GM12878 (cell line): Measurements from ENCODE around the gene CBLB. TPM values are rescaled to one million over a fixed set of nuclear protein-coding genes. Genes with fewer than 3 reads are reported as not detected.

Source experiments
- ATAC-seq: fragments of 200-7000 bp; cut with Tn5 transposase; 3 replicates; pipeline ENCODE4 v1.9.1; 2020; ENCODE audit warnings: mild to moderate bottlenecking, moderate library complexity
- BruUV-seq: library from RNA; stranded (reverse); fragments of 400-500 nt; replicated peaks from 2 replicates; lab custom pipeline; 2021; lab: Mats Ljungman, UMichigan
- CTCF ChIA-PET: fragments of 300-600 bp; sonication (Branson Sonifier 250); formaldehyde crosslinking; extraction: SDS; loops from one replicate; lab custom pipeline; 2021; ENCODE audit warnings: inconsistent platforms; lab: Yijun Ruan, JAX
- POLR2A ChIA-PET: fragments of 350-600 bp; formaldehyde crosslinking; extraction: SDS; loops from one replicate; lab custom pipeline; 2021; ENCODE audit warnings: inconsistent platforms; lab: Charles Lee
- RAD21 ChIA-PET: fragments of 300-600 bp; sonication (Branson Sonifier 250); formaldehyde crosslinking; loops from one replicate; lab custom pipeline; 2023; ENCODE audit warnings: antibody characterized with exemption; ENCODE audit not compliant: unreplicated experiment; lab: Charles Lee
- SMC1A ChIA-PET: fragments of 300-600 bp; sonication (Branson Sonifier 250); formaldehyde crosslinking; loops from one replicate; lab custom pipeline; 2023; ENCODE audit not compliant: unreplicated experiment, uncharacterized antibody; lab: Charles Lee
- DNase-seq: peaks from one replicate; pipeline ENCODE4 v3.0.0-alpha.2; 2011; ENCODE audit warnings: low read depth, low spot score
- FAIRE-seq: peaks from 3 replicates; lab custom pipeline; 2011; peaks lifted over from hg19 to GRCh38; lab: Jason Lieb, UNC
- H2AFZ ChIP-seq: 2 replicates; pipeline ENCODE4 v1.6.0; 2011; ENCODE audit warnings: low read depth, low read length, control low read depth; ENCODE audit not compliant: control insufficient read depth
- H3K27ac ChIP-seq: 2 replicates; pipeline ENCODE4 v1.5.1; 2011; ENCODE audit warnings: control low read depth; ENCODE audit not compliant: control insufficient read depth, insufficient read depth
- H3K27me3 ChIP-seq, 2 experiments: replicated peaks in 1 of 2; 2 replicates each; pipeline versions ENCODE4 v1.6.0 to v1.6.1; 2011; ENCODE audit warnings: low read length in 1 of 2; ENCODE audit not compliant: control insufficient read depth in 2 of 2, insufficient read depth in 2 of 2
- H3K36me3 ChIP-seq, 2 experiments: 2 replicates each; pipeline ENCODE4 v1.5.1; 2011; ENCODE audit warnings: low read length in 1 of 2; ENCODE audit not compliant: control insufficient read depth in 2 of 2, insufficient read depth in 2 of 2
- H3K4me1 ChIP-seq: 2 replicates; pipeline ENCODE4 v1.6.1; 2011; ENCODE audit warnings: mild to moderate bottlenecking, low read length, moderate library complexity, mixed read lengths; ENCODE audit not compliant: control insufficient read depth, insufficient read depth
- H3K4me2 ChIP-seq: 2 replicates; pipeline ENCODE4 v1.6.0; 2011; ENCODE audit warnings: control low read depth; ENCODE audit not compliant: control insufficient read depth, insufficient read depth
- H3K4me3 ChIP-seq: fragments of 200-600 bp; sonication (generic); 2 replicates; pipeline ENCODE4 v1.5.1; 2016
- H3K79me2 ChIP-seq: 2 replicates; pipeline ENCODE4 v1.6.0; 2011; ENCODE audit warnings: low read length; ENCODE audit not compliant: control insufficient read depth, insufficient read depth
- H3K9ac ChIP-seq: 2 replicates; pipeline ENCODE4 v1.8.0; 2011; ENCODE audit warnings: low read length, control low read depth, mixed read lengths; ENCODE audit not compliant: control insufficient read depth, insufficient read depth
- H3K9me3 ChIP-seq: replicated peaks from 3 replicates; pipeline ENCODE4 v1.5.1; 2011; ENCODE audit warnings: mild to moderate bottlenecking, low read length; ENCODE audit not compliant: control insufficient read depth, insufficient read depth
- H4K20me1 ChIP-seq: 2 replicates; pipeline ENCODE4 v1.6.0; 2011; ENCODE audit not compliant: control insufficient read depth, insufficient read depth
- BACH1 ChIP-seq: fragments of 450-650 bp; IDR thresholded peaks from 2 replicates; pipeline ENCODE4 v1.6.1; 2017; ENCODE audit warnings: mild to moderate bottlenecking, borderline replicate concordance
- BCL11A ChIP-seq: IDR thresholded peaks from 2 replicates; pipeline ENCODE4 v1.6.1; 2011; ENCODE audit warnings: low read depth, low read length
- CHD4 ChIP-seq: fragments of 200-600 bp; sonication (generic); IDR thresholded peaks from 2 replicates; pipeline ENCODE4 v1.6.1; 2016; ENCODE audit warnings: mild to moderate bottlenecking
- DPF2 ChIP-seq: fragments of 450-650 bp; IDR thresholded peaks from 2 replicates; pipeline ENCODE4 v1.6.1; 2017; ENCODE audit warnings: mild to moderate bottlenecking
- FOS ChIP-seq: IDR thresholded peaks from 3 replicates; pipeline ENCODE4 v1.6.1; 2011; ENCODE audit warnings: borderline replicate concordance; ENCODE audit not compliant: insufficient read length; ENCODE audit errors: extremely low read depth
- HDAC2 ChIP-seq: fragments of 200-600 bp; sonication (generic); IDR thresholded peaks from 2 replicates; pipeline ENCODE4 v1.6.1; 2017
- HDAC6 ChIP-seq: fragments of 200-600 bp; sonication (generic); IDR thresholded peaks from one replicate; pipeline ENCODE4 v1.8.0; 2017; ENCODE audit warnings: antibody characterized with exemption; ENCODE audit not compliant: unreplicated experiment
- MEF2A ChIP-seq: IDR thresholded peaks from 2 replicates; pipeline ENCODE4 v1.6.1; 2011; ENCODE audit warnings: low read depth, mild to moderate bottlenecking, low read length, moderate library complexity; ENCODE audit not compliant: insufficient read depth
- PAX8 ChIP-seq: fragments of 450-650 bp; IDR thresholded peaks from 2 replicates; pipeline ENCODE4 v1.6.1; 2017; ENCODE audit warnings: mild to moderate bottlenecking, moderate library complexity
- POU2F2 ChIP-seq: IDR thresholded peaks from 3 replicates; pipeline ENCODE4 v1.6.1; 2011; ENCODE audit warnings: low read depth, mild to moderate bottlenecking, low read length, borderline replicate concordance
- RAD21 ChIP-seq: IDR thresholded peaks from 2 replicates; pipeline ENCODE4 v1.6.1; 2011; ENCODE audit warnings: mild to moderate bottlenecking, low read depth, low read length, moderate library complexity; ENCODE audit not compliant: insufficient read depth
- RBBP5 ChIP-seq: fragments of 200-600 bp; sonication (generic); conservative IDR thresholded peaks from 2 replicates; pipeline ENCODE4 v1.6.1; 2016
- SRF ChIP-seq, 2 experiments: IDR thresholded peaks; 2 replicates each; pipeline ENCODE4 v1.6.1; 2011; ENCODE audit warnings: low read depth in 2 of 2, low read length in 2 of 2, mild to moderate bottlenecking in 1 of 2, moderate library complexity in 1 of 2
- STAT3 ChIP-seq: IDR thresholded peaks from 2 replicates; pipeline ENCODE4 v1.6.1; 2011; ENCODE audit warnings: low read depth, low read length, improper control_type of control experiment
- TAF1 ChIP-seq: IDR thresholded peaks from 2 replicates; pipeline ENCODE4 v1.6.1; 2011; ENCODE audit warnings: mild to moderate bottlenecking, low read depth, low read length, borderline replicate concordance
- ZNF384 ChIP-seq: IDR thresholded peaks from 2 replicates; pipeline ENCODE4 v1.6.1; 2012; ENCODE audit warnings: low read depth, mild to moderate bottlenecking, low read length, improper control_type of control experiment, borderline replicate concordance
- WGBS: methylation state at CpG from one replicate; pipeline ENCODE4 v1.1.6; 2016; ENCODE audit warnings: low lambda C conversion rate; ENCODE audit not compliant: insufficient replicate concordance, insufficient coverage; ENCODE audit errors: missing lambda C conversion rate; 5-methylcytosine and 5-hydroxymethylcytosine counted together
- in situ Hi-C: fragments of 300-500 bp; cut with MboI; formaldehyde crosslinking; loops from 9 replicates; pipeline ENCODE4 v1.14.3; 2018; ENCODE audit warnings: mixed read lengths
- intact Hi-C: fragments of 100-400 bp; cut with micrococcal nuclease; formaldehyde crosslinking; loops from one replicate; pipeline ENCODE4 v1.14.2; 2022; ENCODE audit not compliant: unreplicated experiment
- polyA plus RNA-seq, 11 experiments: library from polyadenylated mRNA; depleted of rRNA in 4 of 11; unstranded in 6 of 11; stranded (reverse) in 5 of 11; fragments of >200 nt; fragmentation: Nextera tagmentation in 4 of 11; fragmentation: Illumina TruSeq in 1 of 11; extraction: Ambion mirVana in 4 of 11; extraction: Trizol in 1 of 11; gene quantifications; 1 replicate in 1 of 11; 2 replicates in 10 of 11; pipeline versions ENCODE4 v1.2.1 to v1.2.3, GENCODE V29; 2011 to 2016; ENCODE audit warnings: inconsistent platforms in 2 of 11, missing spikeins in 2 of 11, low read depth in 1 of 11
- total RNA-seq, 4 experiments: library from RNA; depleted of rRNA in 3 of 4; stranded (reverse); fragments of >200 nt in 3 of 4; fragmentation: Illumina TruSeq in 1 of 4; extraction: Trizol in 1 of 4; gene quantifications; 2 replicates each; pipeline versions ENCODE4 v1.2.1 to v1.2.3, GENCODE V29; 2013 to 2021
- TF ChIP-seq, protein P1 (sequence below): fragments of 450-650 bp; IDR thresholded peaks from 2 replicates; pipeline ENCODE4 v1.6.1; 2017; ENCODE audit warnings: borderline replicate concordance
- TF ChIP-seq, protein P2 (sequence below): IDR thresholded peaks from 2 replicates; pipeline ENCODE4 v1.6.1; 2011; ENCODE audit warnings: borderline replicate concordance, low read depth, mild to moderate bottlenecking, moderate library complexity, low read length; ENCODE audit not compliant: insufficient read depth, poor library complexity, severe bottlenecking

Gene CBLB
- total and polyA plus RNA-seq, 10 of the 15 experiments (the other 5 are each of a cell fraction or from before 2014, with no cell fraction given) = 17.2 to 107 (median 41.9) TPM

DNA sequence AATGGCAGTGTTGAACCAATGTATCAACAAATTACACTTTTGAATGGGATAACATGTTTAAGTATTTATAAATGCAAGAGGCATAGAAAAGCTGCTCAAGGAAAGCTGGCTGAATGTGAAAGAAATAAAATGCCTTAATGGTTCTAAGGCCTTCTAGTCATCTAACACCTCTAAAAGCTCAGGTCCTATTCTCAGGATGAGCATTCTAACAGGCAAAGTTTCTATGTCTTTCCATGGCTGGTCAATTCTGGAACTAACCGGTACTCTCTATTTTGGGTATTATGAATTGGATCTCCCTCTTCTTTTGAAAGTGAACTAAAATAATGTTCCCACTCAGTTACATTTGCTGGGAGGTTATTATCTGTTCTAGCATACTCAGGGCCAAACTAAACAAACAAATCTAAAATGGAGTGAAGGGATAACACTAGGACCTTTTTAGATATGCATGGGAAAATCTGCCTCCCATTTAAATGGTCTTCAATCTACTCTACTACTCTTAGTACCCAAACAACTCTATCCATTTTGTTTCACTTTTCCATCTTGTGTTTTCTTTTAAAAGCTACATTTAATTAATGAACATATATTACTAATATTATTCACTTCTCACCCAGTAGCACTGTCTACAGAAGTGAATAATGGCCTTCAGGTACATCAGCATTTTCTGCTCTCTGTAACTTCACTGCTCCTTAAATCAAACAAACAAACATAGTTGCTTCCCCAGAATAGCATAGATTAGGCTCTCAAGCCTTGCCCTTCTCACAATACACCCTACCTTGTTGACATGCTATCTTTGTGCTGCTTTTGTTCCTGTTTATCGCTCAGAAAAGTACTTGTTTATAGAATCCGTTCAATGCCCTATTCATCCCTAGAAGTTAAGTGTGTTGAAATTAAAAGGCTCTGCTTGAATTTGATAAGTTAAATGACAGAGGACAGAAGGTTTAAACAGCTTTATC lies 46.4 kb downstream of the CBLB start:
- peaks cover 0 to 5% of the 10 kb centered on the region in 2 experiments; a peak in 1 of 4 replicates for H3K36me3 ChIP-seq
- TF ChIP-seq PAX8 (no peak), BACH1 (no peak), POU2F2 (no peak), HDAC6 (no peak), RBBP5 (no peak), BCL11A (no peak), SRF (IDR thresholded peaks at IDR 0.05; ENCODE audit: low read depth in 2 of 2, low read length in 2 of 2) (no peak), DPF2 (no peak), ZNF384 (no peak), TAF1 (no peak), STAT3 (no peak), MEF2A (no peak), HDAC2 (no peak), CHD4 (no peak), FOS (no peak), RAD21 (no peak)
- TF ChIP-seq, protein P1, sequence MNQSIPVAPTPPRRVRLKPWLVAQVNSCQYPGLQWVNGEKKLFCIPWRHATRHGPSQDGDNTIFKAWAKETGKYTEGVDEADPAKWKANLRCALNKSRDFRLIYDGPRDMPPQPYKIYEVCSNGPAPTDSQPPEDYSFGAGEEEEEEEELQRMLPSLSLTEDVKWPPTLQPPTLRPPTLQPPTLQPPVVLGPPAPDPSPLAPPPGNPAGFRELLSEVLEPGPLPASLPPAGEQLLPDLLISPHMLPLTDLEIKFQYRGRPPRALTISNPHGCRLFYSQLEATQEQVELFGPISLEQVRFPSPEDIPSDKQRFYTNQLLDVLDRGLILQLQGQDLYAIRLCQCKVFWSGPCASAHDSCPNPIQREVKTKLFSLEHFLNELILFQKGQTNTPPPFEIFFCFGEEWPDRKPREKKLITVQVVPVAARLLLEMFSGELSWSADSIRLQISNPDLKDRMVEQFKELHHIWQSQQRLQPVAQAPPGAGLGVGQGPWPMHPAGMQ = no peak
- TF ChIP-seq, protein P2, sequence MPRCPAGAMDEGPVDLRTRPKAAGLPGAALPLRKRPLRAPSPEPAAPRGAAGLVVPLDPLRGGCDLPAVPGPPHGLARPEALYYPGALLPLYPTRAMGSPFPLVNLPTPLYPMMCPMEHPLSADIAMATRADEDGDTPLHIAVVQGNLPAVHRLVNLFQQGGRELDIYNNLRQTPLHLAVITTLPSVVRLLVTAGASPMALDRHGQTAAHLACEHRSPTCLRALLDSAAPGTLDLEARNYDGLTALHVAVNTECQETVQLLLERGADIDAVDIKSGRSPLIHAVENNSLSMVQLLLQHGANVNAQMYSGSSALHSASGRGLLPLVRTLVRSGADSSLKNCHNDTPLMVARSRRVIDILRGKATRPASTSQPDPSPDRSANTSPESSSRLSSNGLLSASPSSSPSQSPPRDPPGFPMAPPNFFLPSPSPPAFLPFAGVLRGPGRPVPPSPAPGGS = no peak
- ChIA-PET SMC1A (interaction anchor here (0.6 to 13.7 kb wide), 11 partner anchors 11 to 508 kb away, joined by 3 to 154 read pairs (median 6); no protein-coding TSS in a partner anchor), CTCF (interaction anchor here (0.9 kb wide), 1 partner anchor 10 kb away, joined by 3 read pairs; no protein-coding TSS in a partner anchor), RAD21 (interaction anchor here (1.1 to 1.7 kb wide), 8 partner anchors 11 to 35 kb away, joined by 3 to 6 read pairs (median 4); no protein-coding TSS in a partner anchor), POLR2A (interaction anchor here (0.6 kb wide), 1 partner anchor 786 kb away, joined by 6 read pairs; no protein-coding TSS in a partner anchor)
- no peak overlapping the region for H3K4me3 ChIP-seq
- H3K79me2 ChIP-seq = peaks cover 7% of the 10 kb centered on the region
- no TSS peak for BruUV-seq
- intact Hi-C loops (no loop called here), in situ Hi-C loops (no loop called here)
- peak overlapping the region; percentile 59 for H3K27ac ChIP-seq
- no peaks in the 10 kb centered on the region for H3K9me3 ChIP-seq
- no peaks in the 10 kb centered on the region for H4K20me1 ChIP-seq
- DNase-seq (no peak), ATAC-seq (no peak), FAIRE-seq (no peak)
- H2AFZ ChIP-seq = no peak overlapping the region
- WGBS = 67% methylated on average over 3 of the region's 3 CpGs
- no peak overlapping the region for H3K9ac ChIP-seq
- H3K27me3 ChIP-seq = no peaks in the 10 kb centered on the region
- H3K4me1 ChIP-seq = peaks cover 7% of the 10 kb centered on the region; the same call in 1 of the 2 replicates
- 0 out of 2 replicates have a peak overlapping the region, but pooled peaks have one; percentile 12 for H3K4me2 ChIP-seq
